ENCODE results near the gene FAAP24.
A peak's percentile ranks its signal among the peaks of the same experiment; 100 is the strongest.
"Not testable (repeated sequence)": the region's sequence is repeated elsewhere in the genome, so short reads cannot be mapped to it uniquely, and the experiment has no call there.

FAAP24 gene

GRCh38 chr19:33000510-33000909 lies 28.5 kb downstream of the FAAP24 start:
- DNase-seq = no peak

GRCh38 chr19:33000910-33001309 lies 28.9 kb downstream of the FAAP24 start:
- DNase-seq = no peak

GRCh38 chr19:33002126-33002865 lies 30.3 kb downstream of the FAAP24 start:
- not testable (repeated sequence) for DNase-seq

DNA sequence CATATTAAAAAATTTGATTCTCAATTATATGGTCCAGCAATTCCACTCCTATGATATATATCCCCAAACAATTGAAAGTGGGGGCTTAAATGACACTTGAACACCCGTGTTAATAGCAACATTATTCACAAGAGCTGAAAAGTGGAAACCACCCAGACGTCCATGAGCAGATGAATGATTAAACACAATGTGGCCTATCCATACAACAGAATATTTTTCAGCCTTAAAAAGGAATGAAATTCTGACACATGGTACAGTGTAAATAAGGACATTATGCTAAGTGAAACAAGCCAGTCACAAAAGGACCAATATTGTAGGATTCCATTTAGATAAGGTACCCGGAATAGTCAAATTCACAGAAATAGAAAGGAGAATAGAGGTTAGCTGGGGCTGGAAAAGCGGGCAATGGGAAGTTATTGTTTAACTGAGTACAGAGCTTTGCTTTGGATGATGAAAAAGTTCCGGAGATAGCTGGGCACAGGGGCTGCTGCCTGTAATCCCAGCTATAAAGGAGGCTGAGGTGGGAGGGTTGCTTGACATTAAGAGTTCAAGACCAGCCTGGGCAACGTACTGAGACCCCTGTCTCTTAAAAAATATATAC lies 31.5 kb downstream of the FAAP24 start:
- DNase-seq = not testable (repeated sequence)

- DNase-seq = peak; percentile 67
Measured at GRCh38 chr19:33005440-33005839, 33.4 kb downstream of the FAAP24 start.

DNA sequence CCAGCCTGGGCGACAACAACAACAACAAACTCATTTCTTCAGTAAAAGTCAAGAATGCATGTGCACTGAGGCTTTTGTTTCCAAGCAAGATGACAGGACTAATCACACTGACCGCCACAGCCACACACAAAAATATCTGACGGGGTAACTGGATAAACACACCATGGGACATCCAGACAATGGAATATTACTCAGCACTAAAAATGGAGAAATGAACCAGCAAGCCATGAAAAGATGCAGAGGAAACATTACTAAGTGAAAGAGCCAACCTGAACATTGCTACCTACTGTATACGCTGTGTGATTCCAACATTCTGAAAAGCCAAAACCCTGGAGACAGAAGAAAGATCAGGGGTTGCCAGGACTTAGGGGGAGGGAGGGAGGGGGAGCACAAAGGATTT lies 36.7 kb downstream of the FAAP24 start:
- no peak for DNase-seq

GRCh38 chr19:33010891-33011290 lies 38.8 kb downstream of the FAAP24 start:
- not testable (repeated sequence) for DNase-seq

DNA sequence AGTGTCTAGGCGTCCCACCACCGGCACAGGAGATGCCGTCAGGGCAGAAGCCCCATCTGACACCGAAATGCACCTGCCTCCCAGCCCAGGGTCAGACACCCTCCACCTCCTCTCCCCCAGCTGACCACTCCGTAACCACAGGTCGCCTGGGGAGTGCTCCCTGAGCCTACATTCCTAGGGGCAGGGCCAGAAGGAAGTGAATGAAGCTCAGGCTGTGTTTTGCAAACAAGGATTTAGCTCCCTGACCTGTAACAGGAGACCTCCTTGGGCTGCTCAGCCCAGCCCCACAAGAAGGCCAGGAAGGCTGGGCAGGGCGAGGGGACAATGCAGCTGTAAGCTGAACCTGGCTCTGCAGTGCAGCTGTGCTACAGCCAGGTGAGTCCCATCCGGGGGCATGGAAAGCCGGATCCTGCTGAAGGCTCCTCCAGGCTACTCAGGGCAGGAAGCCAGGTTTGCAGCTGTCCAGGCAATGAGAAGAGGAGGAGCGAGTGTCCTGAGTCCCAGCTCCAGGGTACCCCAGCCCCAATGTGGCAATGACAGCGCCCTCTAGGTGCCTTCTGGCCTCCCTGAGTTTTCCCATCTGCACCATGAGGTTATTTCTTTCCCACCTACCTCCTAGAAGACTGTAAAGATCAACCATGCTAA lies 50.6 kb downstream of the FAAP24 start:
- no peak for DNase-seq

DNA sequence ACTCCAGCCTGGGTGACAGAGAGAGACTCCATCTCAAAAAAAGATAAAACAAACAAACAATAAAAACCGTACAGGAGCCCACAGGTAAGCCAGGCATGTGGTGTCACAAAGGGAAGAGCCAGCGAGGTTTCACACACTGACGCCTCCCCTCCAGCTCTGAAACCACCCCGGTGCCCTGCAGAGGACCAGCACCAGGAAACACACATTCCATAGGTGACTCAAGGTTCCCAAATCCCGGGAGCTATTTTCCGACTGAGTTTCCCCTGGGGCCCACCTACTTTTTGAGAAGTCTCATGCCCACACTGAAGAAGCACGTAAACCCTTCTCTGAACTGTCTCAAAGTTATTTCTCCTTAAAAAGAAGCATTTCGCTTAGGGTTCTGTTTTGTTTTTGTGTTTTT lies 52.4 kb downstream of the FAAP24 start:
- DNase-seq = no peak

DNA sequence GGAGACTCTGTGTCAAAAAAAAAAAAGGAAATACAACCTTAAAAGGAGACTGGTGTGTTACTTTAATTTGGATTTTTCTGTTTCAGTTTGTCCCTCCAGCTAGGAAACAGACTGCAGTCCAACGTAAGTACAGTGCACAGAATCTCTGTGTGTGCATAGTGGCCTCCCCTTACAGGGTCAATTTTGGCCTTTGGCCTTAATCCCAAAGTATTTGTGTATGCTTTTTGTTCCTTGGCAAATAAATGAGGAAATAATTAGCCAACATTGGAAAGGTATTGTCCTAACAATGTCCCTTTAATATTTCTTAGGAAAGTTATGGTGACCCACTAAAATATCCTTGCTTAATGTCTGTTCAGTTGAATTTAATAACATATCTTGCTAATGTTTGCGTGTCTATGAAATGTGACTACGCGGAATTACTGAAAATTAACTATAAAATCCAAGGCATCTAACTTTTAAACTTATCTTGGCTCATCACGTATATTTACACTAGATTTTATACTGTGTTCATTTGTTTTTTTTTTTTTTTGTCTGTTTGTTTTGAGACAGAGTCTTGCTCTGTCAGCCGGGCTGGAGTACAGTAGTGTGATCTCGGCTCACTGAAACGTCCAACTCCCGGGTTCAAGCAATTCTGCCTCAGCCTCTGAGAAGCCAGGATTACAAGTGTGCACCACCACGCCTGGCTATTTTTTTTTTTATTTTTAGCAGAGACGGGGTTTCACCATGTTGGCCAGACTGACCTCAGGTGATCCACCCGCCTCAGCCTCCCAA lies 53.6 kb downstream of the FAAP24 start:
- not testable (repeated sequence) for DNase-seq

DNA sequence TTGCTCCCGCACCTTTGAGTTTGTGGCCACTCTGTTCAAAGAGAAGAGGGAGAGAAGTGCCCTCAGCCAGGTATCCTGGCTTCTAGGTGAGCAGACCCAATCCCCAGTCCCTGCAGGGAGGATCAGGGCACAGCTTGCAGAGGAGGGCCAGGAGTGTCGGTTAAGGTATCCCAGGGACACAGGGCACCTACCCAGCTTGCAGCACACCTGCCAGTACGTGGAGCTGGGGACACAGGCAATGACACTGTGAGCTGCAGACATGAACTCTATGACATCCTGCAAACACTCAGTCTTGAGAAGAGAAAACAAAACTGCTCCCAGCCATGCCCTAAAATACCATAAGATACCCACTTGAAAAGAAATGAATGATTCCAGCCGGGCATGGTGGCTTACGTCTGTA lies 54.6 kb downstream of the FAAP24 start:
- DNase-seq = not testable (repeated sequence)
